IPS-11a (cell line): ENCODE data around the gene NSMCE4A.
A peak's percentile ranks its signal among the peaks of the same experiment; 100 is the strongest.
"Not testable (repeated sequence)": the region's sequence is repeated elsewhere in the genome, so short reads cannot be mapped to it uniquely, and the experiment has no call there.

Source experiments
- H3K4me3 ChIP-seq: one replicate; pipeline ENCODE4 v1.5.1; 2013; ENCODE audit warnings: low read depth, low read length, control low read depth

The NSMCE4A gene, protein sequence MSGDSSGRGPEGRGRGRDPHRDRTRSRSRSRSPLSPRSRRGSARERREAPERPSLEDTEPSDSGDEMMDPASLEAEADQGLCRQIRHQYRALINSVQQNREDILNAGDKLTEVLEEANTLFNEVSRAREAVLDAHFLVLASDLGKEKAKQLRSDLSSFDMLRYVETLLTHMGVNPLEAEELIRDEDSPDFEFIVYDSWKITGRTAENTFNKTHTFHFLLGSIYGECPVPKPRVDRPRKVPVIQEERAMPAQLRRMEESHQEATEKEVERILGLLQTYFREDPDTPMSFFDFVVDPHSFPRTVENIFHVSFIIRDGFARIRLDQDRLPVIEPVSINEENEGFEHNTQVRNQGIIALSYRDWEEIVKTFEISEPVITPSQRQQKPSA

DNA sequence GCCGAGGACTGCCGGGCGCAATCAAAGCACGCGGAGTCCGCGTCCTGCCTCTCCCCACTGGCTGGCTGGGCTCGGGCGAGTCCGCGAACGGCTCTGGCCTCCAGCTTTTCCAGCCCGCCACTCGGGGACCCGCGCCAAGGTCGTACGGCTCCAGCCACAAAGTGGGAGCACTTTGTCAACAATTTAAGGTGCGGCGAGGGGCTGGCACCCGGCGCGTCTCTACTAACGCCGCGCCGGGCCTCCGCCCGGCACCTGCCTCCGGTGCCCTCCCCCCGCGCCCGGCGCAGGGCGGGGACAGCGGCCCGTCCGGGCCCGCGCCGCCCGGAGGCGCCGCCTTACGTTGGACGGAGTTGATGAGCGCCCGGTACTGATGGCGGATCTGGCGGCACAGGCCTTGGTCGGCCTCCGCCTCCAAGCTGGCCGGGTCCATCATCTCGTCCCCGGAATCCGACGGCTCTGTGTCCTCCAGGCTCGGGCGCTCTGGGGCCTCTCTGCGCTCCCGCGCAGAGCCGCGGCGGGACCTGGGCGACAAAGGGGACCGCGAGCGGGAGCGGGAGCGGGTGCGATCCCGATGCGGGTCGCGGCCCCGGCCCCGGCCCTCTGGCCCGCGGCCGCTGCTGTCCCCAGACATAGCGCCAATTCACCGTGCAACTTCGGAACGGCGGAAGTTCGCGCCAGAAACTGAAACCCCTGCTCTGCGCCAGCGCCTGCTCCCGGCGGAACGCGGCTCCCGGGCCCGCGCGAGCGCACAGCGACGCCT lies at the start of gene NSMCE4A:
NSMCE4A (minus strand) TSS at position 683 of the 760 bp plus-strand sequence; CDS start at position 631, 52 bp downstream.
- peak within 1 kb of the TSS; percentile 72 for H3K4me3 ChIP-seq

- H3K4me3 ChIP-seq = not testable (repeated sequence)
Measured at GRCh38 chr10:122023257-122023656, 48.2 kb upstream of the NSMCE4A start.

GRCh38 chr10:122022276-122022675 lies 47.3 kb upstream of the NSMCE4A start:
- no peak overlapping the region for H3K4me3 ChIP-seq

DNA sequence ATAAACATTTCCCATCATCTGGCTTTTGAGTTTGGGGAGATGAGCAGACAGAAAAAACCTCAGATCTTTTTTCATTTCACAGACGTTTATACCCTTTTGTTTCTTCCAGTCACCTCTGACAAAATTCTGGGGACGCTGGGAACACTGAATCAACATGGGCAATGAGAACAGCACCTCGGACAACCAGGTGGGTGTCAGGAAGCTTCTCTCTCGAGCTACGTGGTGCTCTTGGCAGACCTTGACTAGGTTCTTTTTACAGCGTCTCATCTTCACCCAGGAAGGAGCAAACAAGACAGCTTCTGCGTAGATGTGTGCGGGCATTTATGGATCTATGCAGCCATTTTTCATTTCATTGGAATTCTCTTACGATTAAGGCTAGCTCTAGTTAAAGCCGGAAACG lies 46.8 kb upstream of the NSMCE4A start:
- H3K4me3 ChIP-seq = no peak overlapping the region

- no peak overlapping the region for H3K4me3 ChIP-seq
Measured at GRCh38 chr10:122021379-122021778, 46.4 kb upstream of the NSMCE4A start.

DNA sequence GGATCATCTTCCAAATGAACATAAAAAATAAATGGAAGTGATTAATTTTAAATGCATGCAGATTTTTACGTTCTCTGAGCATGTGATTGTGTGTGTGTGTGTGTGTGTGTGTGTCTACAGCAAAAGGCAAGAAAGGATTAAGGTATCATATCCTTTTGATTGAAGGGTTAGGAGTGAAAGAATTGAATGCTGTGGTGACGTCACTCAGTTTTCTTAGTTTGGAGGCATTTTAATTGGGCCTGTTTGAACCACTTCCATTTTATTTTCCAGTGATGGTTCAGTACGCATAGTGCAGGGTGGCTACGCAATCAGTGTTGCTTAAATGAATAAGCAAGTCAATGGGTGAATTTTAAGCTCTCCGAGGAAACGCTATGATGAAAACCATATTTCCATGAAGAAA lies 45.2 kb upstream of the NSMCE4A start:
- H3K4me3 ChIP-seq = no peak overlapping the region

- H3K4me3 ChIP-seq = peak overlapping the region; percentile 17
Measured at GRCh38 chr10:122019414-122019975, 44.5 kb upstream of the NSMCE4A start.

DNA sequence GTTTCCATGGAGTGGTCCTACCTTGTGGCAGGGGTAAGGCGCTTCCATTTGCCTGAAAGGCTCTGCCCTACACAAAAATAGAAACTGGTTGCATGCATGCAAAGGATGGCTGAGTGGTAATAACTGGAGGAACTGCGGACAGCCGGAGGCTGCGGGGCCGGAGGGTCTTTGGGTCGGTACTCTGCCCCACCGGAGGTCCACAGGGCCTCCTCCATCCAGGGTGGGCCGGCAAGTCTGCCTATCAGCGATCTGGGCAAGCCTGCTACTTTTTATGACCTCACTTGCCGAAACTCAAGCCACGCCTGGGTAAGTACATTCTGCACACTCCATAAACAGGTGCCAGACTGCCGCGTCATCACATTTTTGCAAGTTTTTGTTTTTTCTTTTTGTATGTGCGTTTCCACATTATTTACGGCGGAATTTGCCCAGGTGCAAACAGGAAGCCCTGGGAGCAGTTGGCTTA lies 44.0 kb upstream of the NSMCE4A start:
- H3K4me3 ChIP-seq = no peak overlapping the region

- no peak overlapping the region for H3K4me3 ChIP-seq
Measured at GRCh38 chr10:122018491-122018890, 43.5 kb upstream of the NSMCE4A start.

- H3K4me3 ChIP-seq = not testable (repeated sequence)
Measured at GRCh38 chr10:122017926-122018325, 42.9 kb upstream of the NSMCE4A start.

- H3K4me3 ChIP-seq = no peak overlapping the region
Measured at GRCh38 chr10:122014652-122015248, 39.7 kb upstream of the NSMCE4A start.

DNA sequence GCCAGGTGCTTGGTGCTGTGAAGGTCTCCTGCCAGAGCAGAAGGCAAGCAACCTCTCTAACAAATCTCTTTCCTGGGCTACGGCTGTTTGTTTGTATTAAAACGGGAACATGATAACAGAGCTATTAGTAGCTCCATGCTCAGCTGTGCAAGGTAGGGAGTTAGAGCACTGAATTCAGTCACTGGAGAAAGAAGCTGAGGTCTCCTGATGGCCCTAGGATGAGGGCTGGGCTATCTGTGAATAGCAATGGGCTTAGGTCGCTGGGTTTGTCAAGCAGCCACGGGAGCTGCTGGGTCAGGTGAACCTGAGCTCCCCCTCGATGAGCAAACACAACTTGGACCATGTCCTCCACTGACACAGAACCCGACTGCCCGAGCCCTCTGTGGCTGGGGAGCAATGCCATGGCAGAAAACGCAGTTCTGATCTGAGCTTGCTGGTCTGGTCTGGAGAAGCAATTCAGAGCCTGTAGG lies 38.3 kb upstream of the NSMCE4A start:
- no peak overlapping the region for H3K4me3 ChIP-seq

GRCh38 chr10:122012731-122013130 lies 37.7 kb upstream of the NSMCE4A start:
- no peak overlapping the region for H3K4me3 ChIP-seq

DNA sequence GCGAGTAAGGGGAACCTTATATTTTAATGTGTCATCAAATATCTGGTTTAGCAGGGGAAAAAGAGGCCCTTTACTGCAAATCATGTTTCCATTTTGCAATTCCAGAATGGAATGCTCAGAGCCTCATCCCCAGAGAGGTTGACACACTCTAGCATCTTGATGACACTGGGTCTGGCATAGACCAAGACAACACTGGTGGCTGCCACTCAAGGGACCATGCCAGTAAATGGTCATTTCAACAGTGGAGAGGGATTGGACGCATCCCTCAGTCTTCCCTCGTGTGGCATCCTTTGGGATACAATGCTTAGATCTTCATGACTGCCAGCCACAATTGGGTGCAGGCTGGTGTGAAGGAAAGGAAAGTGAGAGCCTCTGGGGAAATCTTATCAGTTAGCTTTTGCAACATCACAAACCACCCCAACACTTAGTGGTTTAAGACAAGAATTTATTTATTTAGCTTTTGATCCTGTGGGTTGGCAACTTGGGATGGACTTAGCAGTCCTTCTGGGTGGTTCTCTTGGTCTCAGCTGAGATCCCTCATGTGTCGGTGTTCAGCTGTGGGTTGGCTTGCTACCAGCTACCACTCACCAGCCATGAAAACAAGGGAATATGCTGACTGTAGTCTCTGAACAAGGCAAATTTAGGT lies 35.5 kb upstream of the NSMCE4A start:
- no peak overlapping the region for H3K4me3 ChIP-seq

- H3K4me3 ChIP-seq = no peak overlapping the region
Measured at GRCh38 chr10:122007415-122007814, 32.4 kb upstream of the NSMCE4A start.

GRCh38 chr10:122001698-122002097 lies 26.7 kb upstream of the NSMCE4A start:
- H3K4me3 ChIP-seq = no peak overlapping the region

DNA sequence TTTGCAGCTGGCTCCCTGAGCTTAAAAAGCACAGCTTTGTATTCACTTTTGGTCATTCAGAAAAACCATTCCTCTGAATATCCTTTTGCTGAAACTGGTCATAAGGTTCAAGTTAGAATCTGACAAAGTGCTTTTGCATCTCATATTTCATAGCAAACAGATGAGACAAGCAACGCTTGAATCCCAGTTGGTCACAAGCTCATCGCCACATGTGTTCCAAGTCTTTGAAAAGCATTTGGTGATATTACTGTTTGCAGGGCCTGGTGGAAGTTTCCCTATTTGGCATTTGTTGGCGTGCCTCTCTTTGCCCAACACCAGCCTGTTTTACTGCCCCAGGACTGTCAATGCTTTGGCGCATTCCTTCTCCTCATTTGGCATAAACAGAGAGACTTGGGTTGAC lies 24.3 kb upstream of the NSMCE4A start:
- no peak overlapping the region for H3K4me3 ChIP-seq

- H3K4me3 ChIP-seq = no peak overlapping the region
Measured at GRCh38 chr10:121998462-121998861, 23.4 kb upstream of the NSMCE4A start.

GRCh38 chr10:121994429-121994941 lies 19.5 kb upstream of the NSMCE4A start:
- no peak overlapping the region for H3K4me3 ChIP-seq

DNA sequence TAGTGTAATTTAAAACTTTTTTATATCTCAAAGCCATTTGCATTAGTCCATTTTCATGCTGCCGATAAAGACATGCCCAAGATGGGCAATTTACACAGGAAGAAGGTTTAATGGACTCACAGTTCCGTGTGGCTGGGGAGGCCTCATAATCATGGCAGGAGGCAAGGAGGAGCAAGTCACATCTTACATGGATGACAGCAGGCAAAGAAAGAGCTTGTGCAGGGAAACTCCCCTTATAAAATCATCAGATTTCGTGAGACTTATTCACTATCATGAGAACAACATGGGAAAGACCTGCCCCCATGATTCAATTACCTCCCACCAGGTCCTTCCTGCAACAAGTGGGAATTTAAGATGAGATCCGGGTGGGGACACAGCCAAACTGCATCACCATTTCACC lies 16.7 kb upstream of the NSMCE4A start:
- H3K4me3 ChIP-seq = not testable (repeated sequence)
